Measurements from ENCODE around the gene LY6G6C.
"Not testable (repeated sequence)": the region's sequence is repeated elsewhere in the genome, so short reads cannot be mapped to it uniquely, and the experiment has no call there.

LY6G6C gene

DNA sequence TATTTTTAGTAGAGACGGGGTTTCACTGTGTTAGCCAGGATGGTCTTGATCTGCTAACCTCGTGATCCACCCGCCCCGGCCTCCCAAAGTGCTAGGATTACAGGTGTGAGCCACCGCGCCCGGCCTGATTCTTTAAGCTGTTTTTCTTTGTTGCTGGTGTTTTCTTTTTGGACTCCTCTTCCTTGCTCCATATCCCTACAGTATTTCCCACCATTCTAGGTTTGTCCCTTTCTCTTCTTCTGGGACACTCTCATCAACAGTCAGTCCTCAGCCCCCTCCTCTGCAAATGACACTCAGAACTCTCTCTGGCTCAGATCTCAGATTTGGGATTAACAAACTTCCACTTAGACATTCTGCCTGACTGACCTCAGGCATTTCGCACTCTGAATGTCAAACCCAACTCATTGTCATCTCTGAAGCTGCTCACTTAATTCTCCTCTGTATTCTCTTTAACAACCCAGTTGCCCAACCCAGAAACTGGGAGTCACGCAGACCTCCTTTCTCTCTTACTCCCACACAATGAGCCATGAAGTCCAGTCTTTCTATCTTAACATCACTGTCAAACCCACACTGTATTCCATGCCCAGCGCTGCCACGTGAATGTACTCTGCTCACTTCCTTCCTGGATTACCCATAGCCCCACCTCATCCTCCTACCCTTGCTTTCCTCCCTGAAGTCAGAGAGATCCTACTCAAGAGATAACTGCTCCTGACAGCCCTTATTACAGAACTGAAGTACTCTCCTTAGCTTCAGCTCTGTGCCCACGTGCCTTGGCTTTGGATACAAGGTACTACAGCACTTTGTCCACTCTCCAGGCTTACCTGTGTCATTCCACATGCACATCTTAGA, 4.2 kb upstream of the LY6G6C start:
- DNase-seq, result no peak

DNA sequence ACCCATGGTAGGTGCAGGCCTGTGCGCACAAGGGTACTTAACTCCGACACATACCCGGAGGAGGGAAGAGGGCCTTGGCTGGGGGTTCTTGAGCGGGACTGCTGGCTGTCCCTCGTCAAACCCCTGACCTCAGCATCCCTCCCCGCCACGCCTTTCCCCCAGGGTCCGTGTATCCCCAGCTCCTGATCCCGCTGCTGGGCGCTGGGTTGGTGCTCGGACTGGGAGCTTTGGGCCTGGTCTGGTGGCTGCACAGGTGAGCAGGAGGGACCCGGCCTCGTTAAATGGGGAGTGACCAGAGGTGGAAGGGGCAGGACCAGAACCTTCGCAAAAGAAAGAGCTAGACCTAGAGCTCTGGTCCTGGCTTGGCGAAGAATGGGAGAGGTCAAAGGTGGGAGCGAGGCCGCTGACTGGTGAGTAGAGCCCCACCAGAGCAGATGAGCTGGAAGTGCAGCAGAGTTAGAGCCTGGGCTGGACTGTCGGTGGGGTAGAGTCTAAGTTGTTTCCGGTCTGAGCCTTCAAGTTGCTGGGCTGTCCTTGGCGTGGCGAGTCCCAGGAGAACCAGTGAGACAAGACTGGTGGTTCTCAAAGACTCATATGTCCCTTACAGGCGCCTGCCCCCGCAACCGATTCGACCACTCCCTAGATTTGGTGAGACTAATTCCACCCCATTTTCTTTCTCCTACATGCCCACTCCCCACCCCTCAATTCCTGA, 2.6 kb upstream of the LY6G6C start:
- DNase-seq, result no peak

DNA sequence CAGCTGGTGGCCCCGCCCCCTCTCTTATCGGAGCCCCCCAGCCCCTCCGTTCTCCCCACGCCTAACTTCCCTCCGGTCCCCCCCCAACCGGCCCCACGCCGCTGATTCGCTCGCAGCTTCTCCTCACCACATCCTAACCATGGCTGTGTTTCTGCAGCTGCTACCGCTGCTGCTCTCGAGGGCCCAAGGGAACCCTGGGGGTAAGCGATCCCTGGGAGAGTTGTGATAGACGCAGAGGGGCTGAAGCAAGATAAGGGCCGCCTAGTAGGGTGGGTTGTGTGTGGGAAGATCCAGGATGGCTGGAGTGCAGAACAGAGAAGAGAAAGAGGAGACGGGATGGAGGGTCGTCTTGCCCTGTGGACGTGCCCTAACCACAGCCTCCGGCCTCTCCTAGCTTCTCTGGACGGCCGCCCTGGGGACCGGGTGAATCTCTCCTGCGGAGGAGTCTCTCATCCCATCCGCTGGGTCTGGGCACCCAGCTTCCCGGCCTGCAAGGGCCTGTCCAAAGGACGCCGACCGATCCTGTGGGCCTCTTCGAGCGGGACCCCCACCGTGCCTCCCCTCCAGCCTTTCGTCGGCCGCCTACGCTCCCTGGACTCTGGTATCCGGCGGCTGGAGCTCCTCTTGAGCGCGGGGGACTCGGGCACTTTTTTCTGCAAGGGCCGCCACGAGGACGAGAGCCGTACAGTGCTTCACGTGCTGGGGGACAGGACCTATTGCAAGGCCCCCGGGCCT, 1.9 kb upstream of the LY6G6C start, which contains the start of gene MPIG6B:
Gene MPIG6B (plus strand): TSS at position 129 of the 735 bp plus-strand sequence. CDS start 11 bp downstream, at position 140.
- DNase-seq, result no peak

DNA sequence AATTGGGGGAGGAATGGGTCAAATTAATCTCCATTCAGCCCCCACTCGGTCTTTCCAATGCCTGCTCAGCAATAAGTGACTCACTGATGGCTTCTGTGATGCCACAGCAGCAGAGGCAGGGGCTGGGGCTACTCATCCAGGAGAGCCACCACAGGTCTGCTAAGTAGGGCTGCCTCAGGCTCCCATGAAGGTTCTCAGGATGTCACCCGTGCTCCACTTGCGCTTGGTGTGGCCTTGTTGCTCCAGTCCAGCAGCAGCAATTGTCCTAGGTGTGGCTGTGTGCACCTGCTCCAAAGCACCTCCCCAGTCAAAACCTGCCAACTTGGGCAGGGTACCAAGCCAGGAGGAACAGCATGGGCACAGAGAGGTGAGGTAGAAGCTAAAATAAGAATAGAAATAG, 627 bp upstream of the LY6G6C start:
- DNase-seq, result no peak

DNA sequence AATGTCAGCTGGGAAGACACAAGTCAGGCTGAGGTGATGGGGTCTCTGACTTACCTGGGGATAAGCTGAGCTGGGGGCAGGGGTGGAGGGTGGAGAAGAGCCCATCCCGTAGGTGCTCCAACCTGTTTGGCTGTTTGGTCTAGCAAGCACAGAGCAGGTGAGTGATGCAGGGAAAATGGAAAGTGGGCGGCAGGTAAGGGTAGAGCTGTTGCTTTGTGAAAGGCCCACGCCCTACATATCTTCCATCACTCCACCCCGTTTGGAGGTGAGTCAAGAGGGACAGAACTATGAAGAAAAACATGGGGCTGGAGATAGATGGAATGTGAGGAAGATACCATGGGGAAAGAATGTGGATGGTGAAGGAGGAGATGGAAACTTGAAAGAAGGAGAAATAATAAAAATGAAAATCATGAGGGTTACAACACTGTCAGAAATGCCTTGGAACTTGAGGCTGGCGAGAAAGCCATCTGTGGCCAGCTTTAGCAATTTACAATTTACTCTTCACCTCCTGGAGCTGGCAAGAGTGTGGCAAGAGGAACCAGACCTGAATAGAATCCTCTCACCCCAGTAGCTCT, 1.3 kb downstream of the LY6G6C start:
- no peak for DNase-seq

DNA sequence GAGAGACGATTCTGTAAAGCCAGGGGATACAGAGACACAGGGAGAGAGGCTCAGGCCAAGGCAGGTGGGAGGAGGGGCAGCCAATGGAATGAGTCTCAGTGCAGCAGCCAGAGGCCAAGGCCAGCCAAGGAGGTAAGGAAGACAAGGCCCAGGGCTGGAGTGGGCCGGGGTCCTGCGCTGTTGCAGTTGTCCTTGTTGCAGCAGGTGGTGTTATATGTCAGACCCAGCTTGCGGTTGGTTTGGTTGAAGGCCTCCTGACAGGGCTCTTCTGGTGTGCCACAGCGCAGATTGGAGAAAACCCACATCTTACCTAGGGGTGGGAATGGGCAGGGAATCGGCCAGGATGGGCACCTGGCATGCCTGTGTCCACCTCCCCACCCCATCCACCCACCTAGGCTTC, 2.5 kb downstream of the LY6G6C start:
- no peak for DNase-seq

DNA sequence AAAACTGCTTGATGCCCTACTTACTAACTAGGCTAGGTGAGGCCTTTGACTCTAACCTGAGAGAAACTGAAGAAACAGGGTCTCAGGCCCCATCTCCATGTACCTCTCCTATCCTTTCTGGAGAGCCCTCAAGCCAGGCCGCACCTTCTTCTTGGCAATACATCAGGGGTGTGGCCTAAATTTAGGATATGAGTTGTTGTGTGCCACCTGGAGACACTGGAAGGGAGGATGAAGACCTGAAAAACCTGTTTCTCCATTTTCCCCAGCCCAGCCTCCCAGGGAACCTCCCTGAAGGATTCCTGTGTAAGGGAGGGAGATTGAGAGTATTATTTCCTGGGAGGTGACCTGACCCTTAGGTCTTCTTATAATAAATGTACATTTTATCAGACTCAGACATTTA, 3.3 kb downstream of the LY6G6C start:
- no peak for DNase-seq

DNA sequence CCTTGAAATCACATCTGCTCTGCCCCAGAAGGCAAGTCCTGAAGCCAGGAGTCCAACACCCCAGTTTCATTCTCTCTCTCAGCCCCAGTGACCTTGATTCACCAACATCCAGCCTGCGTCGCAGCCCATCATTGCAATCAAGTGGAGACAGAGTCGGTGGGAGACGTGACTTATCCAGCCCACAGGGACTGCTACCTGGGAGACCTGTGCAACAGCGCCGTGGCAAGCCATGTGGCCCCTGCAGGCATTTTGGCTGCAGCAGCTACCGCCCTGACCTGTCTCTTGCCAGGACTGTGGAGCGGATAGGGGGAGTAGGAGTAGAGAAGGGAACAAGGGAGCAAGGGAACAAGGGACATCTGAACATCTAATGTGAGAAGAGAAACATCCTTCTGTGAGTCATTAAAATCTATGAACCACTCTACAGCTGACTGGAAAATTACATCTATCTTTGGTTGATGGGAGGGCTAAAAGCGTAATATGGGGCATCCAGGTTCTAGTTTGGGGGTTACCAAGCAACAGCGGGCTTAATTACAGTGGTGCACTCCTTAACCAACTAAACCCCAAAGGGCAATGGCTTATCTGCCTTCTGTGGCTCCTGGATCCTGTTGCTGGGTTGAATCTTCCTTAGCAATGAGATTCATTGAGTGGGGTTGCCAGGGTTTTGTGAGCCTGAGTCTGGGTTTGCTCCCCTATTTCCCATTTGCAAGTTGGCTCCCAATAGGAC, 3.9 kb downstream of the LY6G6C start:
- no peak for DNase-seq

DNA sequence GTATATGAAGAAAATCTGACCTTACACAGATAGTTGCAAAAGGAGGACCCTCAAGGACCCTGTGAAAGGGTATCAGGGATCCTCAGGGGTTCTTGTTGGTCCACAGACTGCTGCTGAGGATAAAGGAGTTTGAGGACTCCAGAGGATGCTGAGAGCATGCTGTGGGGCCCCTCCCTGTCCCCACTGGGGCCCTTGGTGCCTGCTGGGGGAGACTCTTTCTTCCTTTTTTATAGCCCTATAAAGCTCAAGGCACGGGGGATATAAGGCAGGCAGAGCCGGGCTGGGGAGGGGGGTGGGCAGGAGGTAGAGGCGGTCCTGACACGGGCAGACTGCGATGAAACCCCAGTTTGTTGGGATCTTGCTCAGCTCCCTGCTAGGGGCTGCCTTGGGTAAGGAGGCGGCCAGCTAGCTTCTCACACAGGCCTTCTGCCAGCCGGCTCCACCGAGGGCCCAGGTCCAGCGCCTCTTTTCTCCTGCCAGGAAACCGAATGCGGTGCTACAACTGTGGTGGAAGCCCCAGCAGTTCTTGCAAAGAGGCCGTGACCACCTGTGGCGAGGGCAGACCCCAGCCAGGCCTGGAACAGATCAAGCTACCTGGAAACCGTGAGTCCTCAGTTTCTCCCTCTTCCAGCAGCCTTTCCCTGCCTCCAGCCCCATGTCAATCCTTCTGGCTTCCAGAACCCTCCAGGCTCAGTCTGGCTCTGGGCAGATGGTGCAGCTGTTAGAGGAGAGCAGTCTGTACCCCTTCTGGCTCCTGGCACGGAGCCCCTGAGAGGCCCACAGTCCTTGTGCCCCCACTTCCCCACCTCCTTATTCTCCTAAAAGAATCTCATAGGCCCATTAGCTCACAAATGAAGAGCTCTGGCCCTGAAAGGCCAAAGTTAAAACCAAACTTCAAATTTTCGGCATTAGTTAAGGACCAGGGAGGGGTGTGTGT, 6.3 kb downstream of the LY6G6C start, which contains the start of gene LY6G6D:
Gene LY6G6D (plus strand): TSS at position 327 of the 937 bp plus-strand sequence. CDS start 8 bp downstream, at position 335.
- DNase-seq, result no peak

DNA sequence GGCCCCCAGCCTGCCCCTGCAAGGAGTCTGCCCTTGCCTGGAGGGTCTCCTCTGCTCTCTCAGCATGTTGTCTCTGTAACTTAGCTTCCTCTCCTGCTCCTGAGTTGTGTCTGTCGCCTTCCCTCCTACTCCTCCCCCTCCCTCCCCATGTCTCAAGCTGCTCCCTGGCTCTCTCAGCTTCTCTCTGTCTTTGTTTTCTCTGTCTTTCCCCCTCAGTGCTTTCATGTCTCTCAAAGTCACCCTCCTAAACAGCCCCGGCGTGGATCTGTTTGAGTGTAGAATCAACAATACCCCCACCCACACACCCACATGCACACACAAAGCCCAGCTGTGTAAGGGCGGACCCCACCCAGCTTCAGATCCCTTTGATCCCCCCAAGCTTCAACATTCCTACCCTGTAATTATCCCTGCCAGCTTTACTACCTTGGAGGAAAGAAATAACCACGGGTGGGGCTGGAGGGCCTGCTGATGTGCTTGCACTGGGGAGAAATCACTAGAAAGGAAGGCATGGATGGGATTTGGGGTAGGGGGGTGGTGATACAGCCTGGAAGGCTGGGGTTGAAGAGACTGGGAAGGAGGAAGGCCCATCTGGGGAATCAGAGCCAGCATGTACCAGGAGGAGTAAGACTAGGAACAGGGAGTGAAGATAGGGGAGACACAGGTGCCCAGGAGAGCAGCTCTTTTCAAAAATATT, 7.4 kb downstream of the LY6G6C start:
- DNase-seq, result no peak

DNA sequence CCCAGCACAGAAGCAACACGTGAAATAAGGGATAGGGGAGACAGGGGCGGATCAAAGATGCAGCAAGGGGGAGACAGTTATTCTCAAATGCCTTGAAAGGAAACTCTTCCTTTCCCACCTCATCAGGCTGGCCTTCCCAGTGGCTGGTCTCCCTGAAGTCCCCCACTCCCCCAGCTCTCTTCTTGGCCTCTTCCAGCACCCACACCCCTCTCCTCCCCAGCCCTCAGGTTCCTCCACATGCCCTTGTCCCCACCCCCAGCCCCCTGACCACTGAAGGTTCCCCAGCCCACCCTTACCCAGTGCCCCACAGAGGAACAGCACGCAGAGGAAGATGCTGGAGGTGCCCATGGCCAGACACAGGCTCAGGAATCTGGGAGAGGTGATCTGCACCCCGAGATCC, 8.1 kb downstream of the LY6G6C start:
- no peak for DNase-seq

DNA sequence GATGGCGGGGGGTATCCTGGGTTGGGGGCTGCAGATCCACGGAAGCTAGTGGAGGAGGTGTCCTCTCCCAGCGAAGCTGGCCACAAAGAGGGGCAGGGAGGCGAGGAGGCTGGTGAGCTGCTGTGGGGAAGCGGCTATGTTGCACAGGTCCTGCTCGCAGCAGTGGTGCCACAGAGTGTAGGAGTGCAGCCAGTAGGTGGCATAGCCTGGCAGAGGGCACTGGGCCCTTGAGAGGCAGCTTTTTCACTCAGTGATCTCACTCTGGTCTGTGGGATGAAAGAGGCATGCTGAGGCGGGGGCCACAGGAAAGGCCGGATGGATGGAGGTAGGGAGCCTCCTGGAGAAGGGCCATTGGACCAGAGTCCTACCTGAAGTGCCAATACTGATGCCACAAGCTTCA, 9.2 kb downstream of the LY6G6C start:
- DNase-seq, result no peak

DNA sequence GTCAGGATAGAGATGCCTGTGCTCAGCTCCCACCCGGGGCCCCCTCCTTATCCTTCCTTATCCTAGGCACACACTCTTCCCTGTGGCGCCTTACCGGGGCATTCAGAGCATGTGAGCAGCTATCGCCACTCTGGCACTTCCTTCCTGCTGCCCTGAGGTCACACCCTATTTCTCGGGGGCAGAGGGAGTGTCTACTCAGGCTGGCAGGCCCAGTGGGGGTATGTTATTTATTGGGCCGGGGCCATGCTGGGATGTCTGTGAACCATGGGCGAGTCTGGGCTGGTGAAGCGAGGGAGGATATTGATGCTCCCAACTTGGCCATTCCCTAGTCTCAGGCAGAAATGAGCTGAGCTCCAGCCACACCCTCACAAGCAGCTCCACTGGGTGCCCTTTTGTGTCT, 10.3 kb downstream of the LY6G6C start:
- DNase-seq, result no peak

DNA sequence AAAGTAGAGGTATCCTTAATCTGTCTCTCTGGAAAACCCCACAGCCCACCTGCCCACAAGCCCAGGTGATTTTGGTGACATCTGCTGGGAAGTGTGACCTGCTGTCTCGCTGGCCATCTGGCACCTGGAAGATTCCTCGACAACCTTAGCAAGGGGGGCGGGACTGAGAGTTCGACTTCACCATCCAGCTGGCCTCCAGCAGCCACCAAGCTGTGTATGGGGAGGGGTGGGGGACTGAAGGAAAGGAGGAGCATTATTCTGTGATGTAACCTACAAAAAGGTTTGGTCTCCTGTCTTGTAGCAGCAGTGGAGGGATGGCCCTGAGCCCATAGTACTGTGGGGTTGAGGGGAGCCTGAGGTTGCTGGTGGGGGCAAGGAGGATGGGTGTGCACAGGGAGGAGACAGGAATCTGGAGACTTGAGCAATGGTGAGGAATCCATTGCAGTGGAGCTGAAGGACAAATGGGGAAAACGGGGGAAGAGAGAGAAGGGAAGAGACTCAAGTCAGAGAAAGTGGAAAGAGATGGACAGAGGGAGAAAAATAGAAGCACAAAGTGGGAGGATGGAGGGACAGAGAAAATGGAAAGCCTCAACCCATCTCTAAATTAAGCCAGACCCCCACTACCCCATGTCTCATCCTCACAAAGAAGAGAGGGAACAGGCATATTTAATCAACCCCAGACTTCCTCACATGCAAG, 10.9 kb downstream of the LY6G6C start:
- DNase-seq, result no peak

DNA sequence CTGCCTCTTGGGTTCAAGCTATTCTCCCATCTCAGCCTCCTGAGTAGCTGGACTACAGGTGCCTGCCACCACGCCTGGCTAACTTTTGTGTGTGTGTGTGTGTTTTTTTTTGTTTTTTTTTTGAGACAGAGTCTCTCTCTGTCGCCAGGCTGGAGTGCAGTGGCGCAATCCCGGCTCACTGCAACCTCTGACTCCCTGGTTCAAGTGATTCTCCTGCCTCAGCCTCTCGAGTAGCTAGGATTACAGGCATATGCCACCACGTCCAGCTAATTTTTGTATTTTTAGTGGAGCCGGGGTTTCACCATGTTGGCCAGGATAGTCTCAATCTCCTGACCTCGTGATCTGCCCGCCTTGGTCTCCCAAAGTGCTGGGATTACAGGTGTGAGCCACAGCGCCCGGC, 12.4 kb downstream of the LY6G6C start:
- not testable (repeated sequence) for DNase-seq

DNA sequence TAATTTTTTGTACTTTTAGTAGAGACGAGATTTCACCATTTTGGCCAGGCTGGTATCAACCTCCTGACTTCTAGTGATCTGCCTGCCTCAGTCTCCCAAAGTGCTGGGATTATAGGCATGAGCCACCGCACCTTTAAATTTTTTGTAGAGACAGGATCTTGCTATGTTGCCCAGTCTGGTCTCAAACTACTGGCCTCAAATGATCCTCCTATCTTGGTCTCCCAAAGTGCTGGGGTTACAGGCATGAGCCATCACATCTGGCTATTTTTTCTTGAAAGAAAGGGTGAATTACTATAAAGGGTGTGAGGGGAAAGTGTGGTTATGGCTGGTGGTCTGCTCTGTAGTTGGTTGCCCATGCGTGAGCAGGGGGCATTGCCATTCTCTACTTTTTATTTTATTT, 13.3 kb downstream of the LY6G6C start:
- DNase-seq, result no peak

DNA sequence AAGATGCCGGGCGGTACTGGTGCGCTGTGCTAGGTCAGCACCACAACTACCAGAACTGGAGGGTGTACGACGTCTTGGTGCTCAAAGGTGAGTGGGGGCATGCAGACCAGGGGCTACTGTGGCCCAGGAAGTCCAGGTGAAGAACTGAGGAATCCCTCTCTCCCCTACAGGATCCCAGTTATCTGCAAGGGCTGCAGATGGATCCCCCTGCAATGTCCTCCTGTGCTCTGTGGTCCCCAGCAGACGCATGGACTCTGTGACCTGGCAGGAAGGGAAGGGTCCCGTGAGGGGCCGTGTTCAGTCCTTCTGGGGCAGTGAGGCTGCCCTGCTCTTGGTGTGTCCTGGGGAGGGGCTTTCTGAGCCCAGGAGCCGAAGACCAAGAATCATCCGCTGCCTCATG, 13.8 kb downstream of the LY6G6C start:
- DNase-seq, result no peak

DNA sequence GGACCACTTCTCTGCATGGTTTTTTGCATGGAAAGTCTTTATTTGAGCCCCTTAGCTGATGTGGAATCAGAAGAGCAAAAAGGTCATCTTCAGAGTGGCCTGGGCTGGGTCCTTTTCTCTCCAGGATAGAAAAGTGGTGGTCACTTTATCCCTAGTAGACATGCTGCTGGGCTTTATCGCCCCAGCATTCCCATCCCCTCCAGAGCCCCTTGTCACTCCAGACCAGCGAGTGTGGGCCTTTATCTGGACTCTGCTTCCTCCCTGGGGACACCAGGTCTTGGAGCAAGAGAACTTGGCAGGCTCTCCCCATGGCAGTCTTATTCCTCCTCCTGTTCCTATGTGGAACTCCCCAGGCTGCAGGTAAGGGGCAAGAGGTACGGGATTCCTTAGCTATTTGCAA, 14.9 kb downstream of the LY6G6C start, which contains the start of gene LY6G6F:
Gene LY6G6F (plus strand): TSS at position 268 of the 400 bp plus-strand sequence. CDS start 41 bp downstream, at position 309.
- no peak for DNase-seq

DNA sequence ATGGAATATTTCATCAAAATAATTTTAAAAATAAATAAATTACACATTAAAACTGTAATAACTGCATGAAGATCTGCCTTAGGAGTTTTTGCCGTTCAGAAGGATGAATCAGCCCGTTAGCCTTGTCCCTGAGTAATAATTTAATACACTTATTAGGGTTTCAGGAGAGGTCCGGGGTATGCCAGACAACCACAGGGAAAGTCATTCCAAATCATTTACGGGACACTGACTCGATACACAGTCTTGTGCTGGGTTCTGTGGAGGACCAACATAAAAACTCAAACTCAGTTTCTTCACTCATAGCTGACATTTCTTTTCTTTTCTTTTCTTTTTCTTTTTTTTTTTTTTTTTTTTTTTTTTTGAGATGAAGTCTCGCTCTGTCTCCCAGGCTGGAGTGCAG, 15.6 kb downstream of the LY6G6C start:
- no peak for DNase-seq
